Measurements from ENCODE around the gene CARD9. TPM values are rescaled to one million over a fixed set of nuclear protein-coding genes. Genes with fewer than 3 reads are reported as not detected.
A peak's percentile ranks its signal among the peaks of the same experiment; 100 is the strongest.
"Not testable (repeated sequence)": the region's sequence is repeated elsewhere in the genome, so short reads cannot be mapped to it uniquely, and the experiment has no call there.

The CARD9 gene
- polyA plus RNA-seq, 4 donors: 1.6 to 2.7 (median 2.3) TPM

DNA sequence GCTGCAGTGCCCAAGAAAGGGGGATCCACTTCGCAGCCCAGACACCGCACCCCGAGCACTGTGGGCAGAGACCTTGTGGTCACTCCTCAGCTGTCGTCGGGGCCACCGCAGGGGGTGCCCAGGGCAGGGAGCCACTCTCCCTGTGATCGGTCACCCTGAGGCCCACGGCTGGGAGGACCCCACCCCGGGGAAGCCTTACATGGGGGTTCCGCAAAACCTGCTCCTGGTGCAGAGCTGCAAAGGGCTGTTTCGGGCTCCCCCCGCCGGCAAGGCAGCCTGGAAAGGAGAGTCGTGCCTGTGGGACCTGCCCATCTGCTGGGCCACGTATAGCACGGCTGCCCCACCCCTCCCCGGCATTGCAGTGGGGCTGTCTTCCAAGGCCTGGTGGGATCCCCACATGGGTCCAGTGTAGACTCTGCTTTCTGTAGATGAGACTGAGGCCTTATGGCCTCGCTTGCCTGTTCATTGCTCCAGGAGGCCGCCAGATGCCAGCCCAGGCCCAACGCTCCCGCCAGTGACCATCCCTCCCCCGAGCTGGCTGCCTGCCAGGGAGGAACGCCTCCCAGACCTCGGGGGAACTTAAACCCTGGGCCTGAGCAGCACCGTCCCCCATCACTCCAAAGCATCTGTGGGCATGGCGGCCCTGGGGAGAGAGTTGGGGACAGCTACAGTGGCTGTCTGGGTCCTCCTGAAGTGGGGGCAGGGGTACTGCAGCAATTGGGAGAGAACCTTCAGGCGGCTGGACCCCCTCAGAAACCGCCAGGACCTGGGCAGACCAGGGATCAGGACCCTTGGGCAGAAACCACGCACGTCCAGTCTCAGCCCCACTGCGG is 8.3 kb downstream of the CARD9 start:
- DNase-seq (ENCODE audit: low read depth in 4 of 4, low spot score in 3 of 4): no peak

DNA sequence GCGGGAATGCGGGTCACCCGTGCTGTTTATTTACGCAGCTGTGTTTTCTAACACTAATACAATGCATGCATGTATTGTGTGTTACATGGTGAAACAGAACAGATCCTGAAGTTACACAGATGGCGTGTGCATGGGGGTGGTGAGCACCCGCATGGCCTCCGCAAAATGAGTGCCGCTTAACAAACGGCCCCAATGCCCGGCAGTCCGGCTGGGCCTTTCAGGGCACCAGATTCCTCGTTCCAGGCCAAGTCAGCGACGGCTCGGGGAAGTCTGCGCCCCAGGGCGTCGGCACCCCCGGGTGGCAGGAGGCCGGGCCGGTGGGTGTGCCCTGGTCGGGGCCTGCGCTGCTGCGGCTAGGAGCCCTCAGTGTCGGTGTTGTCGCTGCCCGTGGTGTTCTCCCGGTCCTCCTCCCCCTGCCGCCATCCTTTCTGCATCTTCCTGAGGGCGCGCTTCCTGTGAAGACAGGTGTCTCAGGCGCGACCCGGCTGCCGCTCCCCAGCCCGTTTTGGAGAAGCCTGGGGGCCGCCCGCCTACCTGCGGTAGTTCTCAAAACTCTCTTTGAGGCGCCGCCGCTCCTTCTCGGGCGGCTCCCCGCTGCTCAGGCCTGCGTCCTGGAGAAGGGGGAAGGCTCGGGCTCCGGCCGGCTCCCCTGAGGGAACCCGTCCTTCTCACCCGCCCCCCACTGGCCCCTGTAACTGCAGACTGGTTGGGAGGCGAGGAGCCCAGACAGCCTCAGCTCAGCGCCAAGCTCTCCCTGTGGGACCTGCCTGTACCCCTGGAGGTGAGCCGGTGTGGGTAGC is 9.3 kb downstream of the CARD9 start:
- no peak for DNase-seq (ENCODE audit: low read depth in 4 of 4, low spot score in 3 of 4)

DNA sequence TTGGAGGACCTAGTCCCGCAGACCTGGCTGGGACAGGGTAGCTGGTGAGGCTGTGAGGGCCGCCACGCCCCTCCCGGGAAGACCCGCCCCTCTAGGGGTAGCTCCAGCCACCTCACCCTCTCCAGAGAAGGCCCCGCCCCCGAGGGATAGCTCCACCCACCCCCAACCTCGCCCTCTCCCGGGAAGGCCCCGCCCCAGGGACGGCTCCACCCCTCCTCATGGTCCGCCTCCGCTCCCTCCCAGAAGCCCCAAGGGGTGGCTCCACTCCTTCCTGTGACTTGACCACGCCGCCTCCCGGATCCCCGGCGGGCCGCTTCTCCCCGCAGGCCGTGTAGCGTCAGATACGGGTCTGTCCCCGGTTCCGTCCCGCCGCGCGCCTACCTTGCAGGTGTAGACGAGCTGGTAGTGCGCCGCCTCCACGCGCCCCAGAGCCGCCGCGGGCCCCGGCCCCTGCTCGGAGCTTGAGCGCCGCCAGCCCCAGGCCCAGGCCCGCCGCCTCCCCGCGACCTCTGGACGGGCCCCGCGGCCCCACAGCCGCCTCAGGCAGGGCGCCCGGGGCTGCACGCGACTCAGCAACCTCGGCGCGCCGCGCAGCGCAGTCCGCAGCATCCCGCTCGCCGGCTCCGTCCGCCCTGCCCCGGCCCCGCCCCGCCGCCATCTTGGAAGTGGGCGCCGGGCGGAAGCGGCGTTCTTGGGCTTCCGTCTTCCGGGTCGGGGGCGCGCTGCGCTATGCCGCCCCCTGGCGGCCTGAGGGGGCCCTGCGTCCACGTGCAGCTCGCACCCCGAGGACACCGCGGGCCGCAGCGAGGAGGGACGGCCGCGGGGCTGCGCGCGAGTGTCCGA is 10.1 kb downstream of the CARD9 start, which contains the start of gene DNLZ:
TSS of gene DNLZ (minus strand) at position 639 of the 843 bp plus-strand sequence. CDS start at position 609, 30 bp downstream.
- DNase-seq (ENCODE audit: low read depth in 4 of 4, low spot score in 3 of 4): peak; percentile 82 to 84 (median 83)

DNA sequence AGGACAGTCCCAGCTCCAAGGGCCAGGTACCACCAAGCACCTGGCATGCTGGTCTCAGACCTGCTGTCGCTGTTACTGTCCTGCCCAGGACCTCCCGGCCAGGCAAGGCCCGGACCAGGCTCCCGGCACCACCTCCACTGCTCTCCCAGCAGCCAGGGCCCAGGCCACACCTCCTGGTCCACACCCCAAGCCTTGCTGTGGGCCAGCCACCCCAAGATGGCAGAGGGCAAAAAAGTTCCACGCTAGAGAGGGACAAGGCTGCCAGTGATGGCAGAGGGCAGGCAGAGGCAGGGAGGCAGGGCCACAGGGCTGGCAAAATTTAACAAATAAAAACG is 11.1 kb downstream of the CARD9 start:
- no peak for DNase-seq (ENCODE audit: low read depth in 4 of 4, low spot score in 3 of 4)

DNA sequence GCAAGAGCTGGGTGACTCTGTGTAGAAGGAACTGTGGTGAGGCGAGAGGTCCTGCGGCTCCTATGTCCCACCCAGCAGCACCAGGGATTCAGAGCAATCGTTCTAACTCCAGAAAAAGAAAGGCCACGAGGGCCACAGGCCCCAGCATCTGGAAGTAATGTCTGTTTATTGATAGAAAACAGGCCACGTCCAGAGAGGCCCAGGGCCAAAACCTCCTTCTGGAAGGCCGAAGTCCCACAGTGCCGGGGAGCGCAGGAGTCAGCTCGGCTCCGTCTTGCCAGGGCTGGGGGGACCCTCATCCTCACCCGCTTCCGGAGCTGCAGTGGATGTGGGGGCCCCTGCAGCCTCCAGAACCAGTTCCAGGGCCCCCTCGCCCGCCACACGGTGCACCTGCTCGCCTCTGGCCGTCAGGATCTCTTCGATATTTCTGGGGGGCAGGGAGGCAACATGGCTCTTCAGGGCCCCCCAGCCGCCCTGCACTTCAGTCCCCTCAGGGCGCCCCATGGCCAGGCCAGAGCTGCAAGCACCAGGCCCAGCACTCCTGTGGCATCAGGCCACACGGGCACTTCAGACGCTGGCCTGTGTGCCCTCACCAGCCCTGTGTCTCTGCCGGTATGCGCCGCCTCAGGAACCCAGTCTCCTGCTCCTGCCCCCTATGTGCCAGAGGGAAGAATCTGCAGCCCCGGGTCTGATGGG is 11.6 kb downstream of the CARD9 start:
- DNase-seq (ENCODE audit: low read depth in 4 of 4, low spot score in 3 of 4): no peak

DNA sequence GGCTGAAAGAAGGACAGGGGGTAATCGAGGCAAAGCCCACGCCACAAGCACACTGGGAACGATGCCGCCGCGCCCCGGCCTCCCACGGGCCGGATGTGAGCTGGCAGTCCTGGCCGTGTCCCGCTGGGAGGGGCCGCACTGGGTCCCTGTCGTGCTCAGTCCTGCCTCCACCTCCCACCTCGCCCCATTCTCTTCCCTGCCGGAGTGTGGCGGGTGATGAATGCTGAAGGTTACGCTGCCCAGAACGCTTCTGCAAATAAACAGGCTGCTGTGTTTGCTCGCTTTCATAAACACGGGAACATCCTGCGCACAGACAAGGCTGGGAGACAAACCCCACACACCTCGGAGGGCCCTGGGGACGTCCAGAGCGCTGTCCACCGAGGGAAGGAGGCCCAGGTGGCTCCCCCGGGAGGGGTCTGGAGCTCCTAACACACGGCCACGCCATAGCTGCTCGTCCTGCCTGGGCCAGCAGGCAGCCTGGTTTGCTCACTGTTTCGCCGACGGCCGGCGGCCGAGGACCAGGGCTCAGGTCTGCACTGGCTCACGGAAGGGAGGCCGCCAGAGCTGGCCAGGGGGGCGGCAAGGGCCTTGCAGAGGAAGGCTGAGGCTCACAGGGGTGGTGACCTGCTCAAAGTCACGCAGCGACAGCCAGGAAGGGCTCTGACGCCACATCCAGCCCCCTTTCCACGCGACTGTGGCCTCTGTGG is 12.3 kb downstream of the CARD9 start:
- DNase-seq (ENCODE audit: low read depth in 4 of 4, low spot score in 3 of 4): no peak

DNA sequence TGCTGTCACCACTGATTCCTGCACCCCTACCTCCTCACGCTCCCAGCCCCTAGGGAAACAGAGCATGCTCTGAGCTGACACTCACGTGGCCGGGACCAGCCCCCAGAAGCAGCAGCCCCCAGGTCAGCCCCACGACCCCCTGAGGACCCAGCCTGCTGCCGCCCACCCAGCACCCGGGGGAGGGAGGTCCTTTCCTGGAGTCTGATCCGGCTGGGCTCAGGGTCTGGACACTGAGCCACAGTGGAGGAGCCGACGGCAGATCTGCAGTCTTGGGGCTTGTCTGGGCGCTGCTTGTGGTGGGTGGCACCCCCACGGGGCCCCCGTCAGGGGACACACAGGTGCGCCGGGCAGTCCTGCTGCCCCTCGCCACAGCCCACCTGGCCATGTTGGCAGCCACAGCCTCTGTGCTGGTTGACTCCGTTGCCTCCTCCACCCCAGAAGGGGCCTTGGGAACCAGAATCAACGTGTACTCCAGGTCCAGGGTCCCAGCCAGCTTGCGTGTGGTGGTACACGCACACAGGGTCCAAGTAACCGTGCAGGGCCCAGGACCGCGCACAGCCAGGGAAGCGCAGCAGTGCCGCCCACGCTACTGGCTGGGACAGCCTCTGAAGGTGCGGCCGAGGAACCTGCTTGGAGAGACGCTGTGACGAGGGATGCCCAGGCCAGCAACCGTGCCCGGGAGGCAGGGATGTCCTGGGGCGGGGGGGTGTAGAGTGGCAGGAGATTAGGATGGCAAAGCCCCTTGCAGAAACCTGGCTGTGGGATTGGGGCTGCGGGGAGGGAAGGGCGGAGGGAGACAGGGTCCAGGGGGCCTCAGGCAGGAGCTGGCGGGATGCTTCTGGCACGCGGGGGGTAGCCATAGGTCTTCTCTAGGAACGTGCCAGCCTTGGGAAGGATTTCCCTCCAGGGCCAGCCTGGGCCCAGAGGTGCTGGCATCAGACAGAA is 13.4 kb downstream of the CARD9 start:
- DNase-seq (ENCODE audit: low read depth in 4 of 4, low spot score in 3 of 4): no peak

DNA sequence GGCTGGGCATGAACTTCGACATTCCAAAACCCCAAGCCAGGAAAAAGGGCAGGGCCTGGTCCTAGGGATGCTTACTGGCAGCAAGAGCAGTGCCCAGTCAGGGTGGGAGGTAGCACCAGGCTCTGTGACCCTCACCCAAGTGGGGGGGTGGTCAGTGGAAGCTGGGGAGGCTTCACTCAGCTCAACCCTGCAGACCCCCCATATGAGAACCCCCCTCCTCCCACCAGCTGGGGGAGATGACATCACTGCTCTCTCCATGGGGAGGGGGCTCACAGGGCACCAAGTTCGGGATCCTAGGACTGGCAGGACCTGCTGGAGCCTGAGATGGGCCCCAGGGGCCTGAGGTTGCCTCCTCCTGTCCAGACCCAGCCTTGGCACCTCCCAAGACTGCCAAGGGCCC is 14.6 kb downstream of the CARD9 start:
- DNase-seq (ENCODE audit: low read depth in 4 of 4, low spot score in 3 of 4): no peak

DNA sequence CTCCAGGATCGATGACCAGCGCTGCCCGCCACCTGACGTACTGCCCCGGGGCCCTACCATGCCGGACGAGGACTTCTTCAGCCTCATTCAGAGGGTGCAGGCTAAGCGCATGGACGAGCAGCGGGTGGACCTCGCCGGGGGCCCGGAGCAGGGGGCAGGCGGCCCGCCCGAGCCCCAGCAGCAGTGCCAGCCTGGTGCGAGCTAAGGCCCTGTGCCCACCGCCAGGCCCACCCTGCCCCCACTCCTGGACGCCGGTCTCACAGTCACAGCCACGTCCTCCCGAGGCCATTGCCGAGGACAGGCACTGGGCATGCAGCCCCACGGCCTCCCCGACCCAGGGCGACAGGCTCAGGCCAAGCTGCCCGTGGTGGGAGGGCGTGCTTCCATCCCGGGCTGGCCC is 15.5 kb downstream of the CARD9 start:
- no peak for DNase-seq (ENCODE audit: low read depth in 4 of 4, low spot score in 3 of 4)

DNA sequence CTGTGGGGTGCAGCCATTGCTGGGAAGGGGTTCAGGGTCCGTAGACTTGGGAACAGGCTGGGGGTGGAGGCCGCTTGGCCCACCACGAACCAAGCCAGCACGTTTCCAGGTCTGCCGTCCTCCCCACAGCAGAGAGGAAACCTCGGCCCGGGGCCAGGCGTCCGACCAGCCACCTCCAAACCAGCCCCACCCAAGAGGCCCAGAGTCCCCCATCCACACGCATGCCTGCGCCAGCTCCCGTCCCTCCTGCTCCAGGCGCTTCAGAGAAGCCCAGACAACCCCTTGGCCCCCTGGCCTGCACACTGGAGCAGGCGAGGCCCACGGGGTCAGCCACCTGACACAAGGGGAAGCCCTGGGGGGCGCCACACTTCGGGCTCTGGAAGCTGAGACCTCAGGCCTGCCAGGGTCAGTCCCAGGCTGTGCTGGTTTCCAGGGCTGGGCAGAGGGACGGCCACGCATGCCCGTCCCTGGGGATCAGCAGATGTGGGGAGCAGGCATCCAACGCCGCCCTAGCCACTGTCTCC is 16.2 kb downstream of the CARD9 start:
- DNase-seq (ENCODE audit: low read depth in 4 of 4, low spot score in 3 of 4): no peak

DNA sequence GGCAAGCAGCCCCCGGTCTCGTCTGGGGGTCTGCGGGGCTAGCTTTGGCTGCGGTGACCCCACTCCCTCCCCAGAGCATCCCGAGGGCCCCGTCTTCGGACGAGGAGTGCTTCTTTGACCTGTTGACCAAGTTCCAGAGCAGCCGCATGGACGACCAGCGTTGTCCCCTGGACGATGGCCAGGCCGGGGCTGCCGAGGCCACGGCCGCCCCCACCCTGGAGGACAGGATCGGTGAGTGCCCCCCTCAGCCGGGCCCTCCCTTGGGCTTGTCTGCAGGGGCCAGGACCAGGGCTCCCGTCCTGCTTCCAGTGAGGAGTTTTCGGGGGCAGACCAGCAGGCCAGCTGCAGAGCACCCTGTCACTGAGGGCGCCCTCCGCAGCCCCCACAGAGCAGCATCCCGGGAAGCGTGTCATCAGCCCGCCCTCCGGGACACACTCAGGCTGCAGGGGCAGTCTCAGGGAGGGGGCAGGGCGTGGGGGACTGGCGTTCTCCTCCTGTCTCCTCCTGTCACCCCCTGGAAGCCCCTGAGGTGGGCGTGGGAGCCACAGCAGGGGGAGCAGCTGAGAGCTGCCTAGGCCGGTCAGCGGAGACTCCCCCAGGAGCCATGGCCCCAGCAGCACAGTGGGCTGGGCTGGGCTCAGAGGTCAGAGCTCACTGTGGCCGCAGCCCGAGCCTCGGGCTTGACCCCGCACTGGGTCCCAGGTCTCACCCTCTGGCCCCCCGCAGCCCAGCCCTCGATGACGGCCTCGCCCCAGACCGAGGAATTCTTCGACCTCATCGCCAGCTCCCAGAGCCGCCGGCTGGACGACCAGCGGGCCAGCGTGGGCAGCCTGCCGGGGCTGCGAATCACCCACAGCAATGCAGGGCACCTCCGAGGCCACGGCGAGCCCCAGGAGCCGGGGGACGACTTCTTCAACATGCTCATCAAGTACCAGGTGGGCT is 17.6 kb downstream of the CARD9 start:
- no peak for DNase-seq (ENCODE audit: low read depth in 4 of 4, low spot score in 3 of 4)

DNA sequence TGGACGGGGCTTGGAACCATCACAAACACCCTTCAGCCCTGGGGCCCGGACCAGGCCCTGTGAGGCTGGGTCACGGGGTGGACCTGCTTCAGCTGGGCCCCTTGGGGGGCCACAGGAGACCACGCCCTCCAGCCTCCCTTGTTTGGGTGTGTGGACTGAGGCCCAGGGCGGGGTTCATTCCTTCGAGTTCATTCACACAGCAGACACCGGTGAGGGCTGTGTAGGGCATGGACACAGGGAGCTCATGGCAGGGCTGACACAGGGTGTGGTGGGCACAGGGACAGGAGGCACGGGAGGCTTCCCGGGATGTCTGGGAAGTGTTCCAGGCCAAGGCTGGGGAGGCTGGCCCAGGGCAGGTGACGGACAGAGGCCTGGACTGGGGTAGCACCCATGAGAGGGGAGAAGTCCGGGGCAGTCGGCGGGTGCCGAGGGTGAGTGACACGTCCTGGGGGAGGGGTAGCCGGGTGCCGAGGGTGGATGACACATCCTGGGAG is 18.8 kb downstream of the CARD9 start:
- DNase-seq (ENCODE audit: low read depth in 4 of 4, low spot score in 3 of 4): no peak

DNA sequence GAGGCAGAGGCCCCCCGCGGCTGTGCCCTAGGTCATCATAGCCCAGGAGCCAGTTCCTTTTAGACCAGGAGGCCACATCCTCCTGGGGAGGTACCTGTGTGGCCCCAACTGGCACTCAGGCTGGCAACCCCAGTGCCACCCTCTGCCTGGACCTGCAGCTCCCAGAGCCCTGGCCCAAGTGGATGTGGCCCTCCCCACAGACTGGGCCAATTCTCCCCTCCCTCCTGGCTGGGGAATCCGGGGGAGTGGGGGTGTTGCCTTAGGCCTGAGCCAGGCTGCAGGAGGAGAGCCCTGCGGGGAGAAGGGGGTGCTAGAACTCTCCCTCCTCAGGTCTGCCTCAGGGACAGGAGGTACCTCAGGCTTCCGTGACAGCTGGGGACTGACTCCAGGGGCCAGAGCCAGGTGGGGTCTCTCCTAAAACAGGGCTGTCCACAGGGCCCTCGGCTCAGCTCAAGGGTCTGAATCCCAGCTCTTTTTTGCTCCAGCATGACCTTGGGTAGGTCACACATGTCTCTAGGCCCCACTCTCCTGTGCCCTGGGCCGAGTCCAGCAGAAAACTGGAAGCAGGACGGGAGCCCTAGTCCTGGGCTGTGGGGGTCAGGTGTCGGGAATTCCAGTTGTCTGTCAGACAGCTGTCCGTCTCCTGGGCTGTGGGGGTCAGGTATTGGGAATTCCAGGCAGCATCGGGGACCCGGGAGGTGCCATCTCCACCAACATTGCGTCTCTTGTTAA is 19.5 kb downstream of the CARD9 start:
- no peak for DNase-seq (ENCODE audit: low read depth in 4 of 4, low spot score in 3 of 4)

DNA sequence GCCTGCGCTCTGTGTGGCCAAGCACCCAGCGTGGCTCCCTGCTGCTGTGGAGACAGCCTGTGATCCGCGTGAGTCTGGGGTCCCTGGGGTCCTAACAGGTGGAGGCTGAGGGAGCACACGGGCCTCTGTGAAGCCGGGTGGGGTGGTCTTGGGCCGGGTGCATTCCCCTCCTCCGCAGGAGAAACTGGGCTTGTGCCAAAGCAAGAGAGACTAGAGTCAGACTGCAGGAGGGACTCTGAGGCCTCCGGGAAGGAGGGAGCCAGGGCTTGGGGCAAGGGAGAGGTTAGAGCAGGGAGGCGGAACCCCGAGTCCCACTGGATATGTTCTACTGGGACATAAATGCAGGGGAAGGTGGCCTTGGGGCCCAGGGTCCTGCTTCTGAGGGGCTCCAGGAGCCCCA is 20.4 kb downstream of the CARD9 start:
- no peak for DNase-seq (ENCODE audit: low read depth in 4 of 4, low spot score in 3 of 4)

DNA sequence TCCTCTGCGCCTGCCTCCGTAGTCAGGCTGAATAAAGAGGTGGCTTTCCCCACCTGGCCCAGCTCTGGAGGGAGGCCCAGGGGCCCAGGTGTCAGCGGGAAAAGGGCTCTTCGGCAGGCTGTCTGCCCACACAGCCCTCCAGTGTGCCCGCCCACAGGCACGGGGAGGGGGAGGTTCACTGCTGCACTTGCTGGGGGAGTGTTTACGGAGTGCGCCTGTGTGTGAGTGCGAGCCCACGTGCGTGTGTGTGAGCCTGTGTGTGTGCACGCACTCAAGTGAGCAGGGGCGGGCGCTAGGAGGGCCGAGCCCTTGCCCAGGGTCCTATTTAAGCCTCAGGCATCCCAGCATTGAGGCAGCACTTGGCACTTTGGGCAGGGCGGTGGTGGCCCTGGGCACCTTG is 20.8 kb downstream of the CARD9 start:
- no peak for DNase-seq (ENCODE audit: low read depth in 4 of 4, low spot score in 3 of 4)

DNA sequence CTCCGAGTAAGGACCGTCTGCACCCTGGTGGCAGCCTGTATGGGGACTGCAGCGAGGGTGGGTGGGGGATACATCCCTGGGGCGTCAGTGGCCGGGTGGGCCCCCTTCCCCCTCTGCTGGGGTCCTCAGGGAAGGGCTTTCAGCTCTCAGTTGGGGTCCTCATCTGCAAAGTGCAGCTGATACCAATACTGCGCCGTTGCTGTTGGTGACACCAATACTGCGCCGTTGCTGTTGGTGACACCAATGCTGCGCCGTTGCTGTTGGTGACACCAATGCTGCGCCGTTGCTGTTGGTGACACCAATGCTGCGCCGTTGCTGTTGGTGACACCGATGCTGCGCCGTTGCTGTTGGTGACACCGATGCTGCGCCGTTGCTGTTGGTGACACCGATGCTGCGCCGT is 21.6 kb downstream of the CARD9 start:
- not testable (repeated sequence) for DNase-seq (ENCODE audit: low read depth in 4 of 4, low spot score in 3 of 4)

All from right renal pelvis (tissue), 4 donors.